ENCODE results near the gene MAGI2. TPM values are rescaled to one million over a fixed set of nuclear protein-coding genes. Genes with fewer than 3 reads are reported as not detected.

The MAGI2 gene
- total and polyA plus RNA-seq, 2 of the 13 experiments (the other 11 are each of a cell fraction or from before 2014, with no cell fraction given): 1.5 to 3.8 TPM

DNA sequence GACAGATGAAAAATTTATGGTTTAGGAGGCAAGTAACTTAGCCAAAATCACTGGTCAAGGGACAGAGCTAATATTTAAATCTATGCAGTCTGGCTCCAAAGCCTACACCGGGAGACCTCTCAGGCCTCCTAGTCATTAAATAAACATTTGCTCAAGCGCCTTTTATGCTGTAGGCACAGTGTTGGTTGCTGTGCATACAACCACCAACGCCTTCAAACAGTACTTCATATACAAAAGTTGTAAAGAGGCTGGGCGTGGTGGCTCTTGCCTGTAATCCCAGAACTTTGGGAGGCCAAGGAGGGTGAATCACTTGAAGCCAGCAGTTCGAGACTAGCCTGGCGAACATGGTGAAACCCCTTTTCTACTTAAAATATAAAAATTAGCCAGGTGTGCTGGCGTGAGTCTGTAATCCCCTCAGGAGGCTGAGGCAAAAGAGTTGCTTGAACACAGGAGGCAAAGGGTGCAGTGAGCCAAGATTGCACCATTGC lies 159.8 kb downstream of the MAGI2 start (continued):
- TF ChIP-seq, protein P1, sequence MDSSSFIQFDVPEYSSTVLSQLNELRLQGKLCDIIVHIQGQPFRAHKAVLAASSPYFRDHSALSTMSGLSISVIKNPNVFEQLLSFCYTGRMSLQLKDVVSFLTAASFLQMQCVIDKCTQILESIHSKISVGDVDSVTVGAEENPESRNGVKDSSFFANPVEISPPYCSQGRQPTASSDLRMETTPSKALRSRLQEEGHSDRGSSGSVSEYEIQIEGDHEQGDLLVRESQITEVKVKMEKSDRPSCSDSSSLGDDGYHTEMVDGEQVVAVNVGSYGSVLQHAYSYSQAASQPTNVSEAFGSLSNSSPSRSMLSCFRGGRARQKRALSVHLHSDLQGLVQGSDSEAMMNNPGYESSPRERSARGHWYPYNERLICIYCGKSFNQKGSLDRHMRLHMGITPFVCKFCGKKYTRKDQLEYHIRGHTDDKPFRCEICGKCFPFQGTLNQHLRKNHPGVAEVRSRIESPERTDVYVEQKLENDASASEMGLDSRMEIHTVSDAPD (CRISPR knock-in tag; IDR thresholded peaks at IDR 0.05): peak; percentile 86
- TF ChIP-seq, protein P2, sequence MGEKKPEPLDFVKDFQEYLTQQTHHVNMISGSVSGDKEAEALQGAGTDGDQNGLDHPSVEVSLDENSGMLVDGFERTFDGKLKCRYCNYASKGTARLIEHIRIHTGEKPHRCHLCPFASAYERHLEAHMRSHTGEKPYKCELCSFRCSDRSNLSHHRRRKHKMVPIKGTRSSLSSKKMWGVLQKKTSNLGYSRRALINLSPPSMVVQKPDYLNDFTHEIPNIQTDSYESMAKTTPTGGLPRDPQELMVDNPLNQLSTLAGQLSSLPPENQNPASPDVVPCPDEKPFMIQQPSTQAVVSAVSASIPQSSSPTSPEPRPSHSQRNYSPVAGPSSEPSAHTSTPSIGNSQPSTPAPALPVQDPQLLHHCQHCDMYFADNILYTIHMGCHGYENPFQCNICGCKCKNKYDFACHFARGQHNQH (CRISPR knock-in tag; IDR thresholded peaks at IDR 0.05): peak; percentile 78; the same call in 1 of the 2 replicates
- TF ChIP-seq ZNF296 (CRISPR knock-in tag; conservative IDR thresholded peaks at IDR 0.05) (no peak), HDAC2 (CRISPR knock-in tag; IDR thresholded peaks at IDR 0.05) (peak; percentile 51; the same call in 1 of the 2 replicates), HOXA7 (CRISPR knock-in tag; IDR thresholded peaks at IDR 0.05) (no peak), ZNF619 (CRISPR knock-in tag; IDR thresholded peaks at IDR 0.05) (no peak), ZNF224 (CRISPR knock-in tag; IDR thresholded peaks at IDR 0.05) (no peak), TBP (CRISPR knock-in tag; IDR thresholded peaks at IDR 0.05) (no peak), NAIF1 (CRISPR knock-in tag; IDR thresholded peaks at IDR 0.05; ENCODE audit: borderline replicate concordance) (no peak), SAFB2 (CRISPR knock-in tag; IDR thresholded peaks at IDR 0.05; ENCODE audit: borderline replicate concordance, low read depth) (no peak), ZNF614 (CRISPR knock-in tag; IDR thresholded peaks at IDR 0.05; ENCODE audit: borderline replicate concordance) (0 out of 2 replicates have a peak, but pooled peaks have one; percentile 19), ZNF326 (CRISPR knock-in tag; IDR thresholded peaks at IDR 0.05; ENCODE audit: borderline replicate concordance) (no peak), ZNF263 (CRISPR knock-in tag; IDR thresholded peaks at IDR 0.05) (no peak), SP5 (CRISPR knock-in tag; IDR thresholded peaks at IDR 0.05; ENCODE audit: borderline replicate concordance, low read depth) (peak; percentile 16; the same call in 1 of the 2 replicates), KLF13 (CRISPR knock-in tag; IDR thresholded peaks at IDR 0.05) (no peak), TBX2 (CRISPR knock-in tag; IDR thresholded peaks at IDR 0.05; ENCODE audit: borderline replicate concordance) (peak; percentile 78), ERF (CRISPR knock-in tag; IDR thresholded peaks at IDR 0.05) (0 out of 2 replicates have a peak, but pooled peaks have one; percentile 30), SOX13 (IDR thresholded peaks at IDR 0.05) (no peak), SOX13 (CRISPR knock-in tag; conservative IDR thresholded peaks at IDR 0.05 in 1 of 2, IDR thresholded peaks at IDR 0.05 in 1 of 2) (peak in 1 of 2 experiments; percentile 51; a peak in 1 of 4 replicates)
- TF ChIP-seq, protein P3, sequence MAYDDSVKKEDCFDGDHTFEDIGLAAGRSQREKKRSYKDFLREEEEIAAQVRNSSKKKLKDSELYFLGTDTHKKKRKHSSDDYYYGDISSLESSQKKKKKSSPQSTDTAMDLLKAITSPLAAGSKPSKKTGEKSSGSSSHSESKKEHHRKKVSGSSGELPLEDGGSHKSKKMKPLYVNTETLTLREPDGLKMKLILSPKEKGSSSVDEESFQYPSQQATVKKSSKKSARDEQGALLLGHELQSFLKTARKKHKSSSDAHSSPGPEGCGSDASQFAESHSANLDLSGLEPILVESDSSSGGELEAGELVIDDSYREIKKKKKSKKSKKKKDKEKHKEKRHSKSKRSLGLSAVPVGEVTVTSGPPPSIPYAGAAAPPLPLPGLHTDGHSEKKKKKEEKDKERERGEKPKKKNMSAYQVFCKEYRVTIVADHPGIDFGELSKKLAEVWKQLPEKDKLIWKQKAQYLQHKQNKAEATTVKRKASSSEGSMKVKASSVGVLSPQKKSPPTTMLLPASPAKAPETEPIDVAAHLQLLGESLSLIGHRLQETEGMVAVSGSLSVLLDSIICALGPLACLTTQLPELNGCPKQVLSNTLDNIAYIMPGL (CRISPR knock-in tag; IDR thresholded peaks at IDR 0.05; ENCODE audit: borderline replicate concordance in 1 of 2, low read depth in 1 of 2): no peak
- TF ChIP-seq, protein P4, sequence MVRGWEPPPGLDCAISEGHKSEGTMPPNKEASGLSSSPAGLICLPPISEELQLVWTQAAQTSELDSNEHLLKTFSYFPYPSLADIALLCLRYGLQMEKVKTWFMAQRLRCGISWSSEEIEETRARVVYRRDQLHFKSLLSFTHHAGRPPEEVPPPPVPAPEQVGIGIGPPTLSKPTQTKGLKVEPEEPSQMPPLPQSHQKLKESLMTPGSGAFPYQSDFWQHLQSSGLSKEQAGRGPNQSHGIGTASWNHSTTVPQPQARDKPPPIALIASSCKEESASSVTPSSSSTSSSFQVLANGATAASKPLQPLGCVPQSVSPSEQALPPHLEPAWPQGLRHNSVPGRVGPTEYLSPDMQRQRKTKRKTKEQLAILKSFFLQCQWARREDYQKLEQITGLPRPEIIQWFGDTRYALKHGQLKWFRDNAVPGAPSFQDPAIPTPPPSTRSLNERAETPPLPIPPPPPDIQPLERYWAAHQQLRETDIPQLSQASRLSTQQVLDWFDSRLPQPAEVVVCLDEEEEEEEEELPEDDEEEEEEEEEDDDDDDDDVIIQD (CRISPR knock-in tag; IDR thresholded peaks at IDR 0.05; ENCODE audit: low read depth): 0 out of 2 replicates have a peak, but pooled peaks have one; percentile 15
- TF ChIP-seq, protein P5, sequence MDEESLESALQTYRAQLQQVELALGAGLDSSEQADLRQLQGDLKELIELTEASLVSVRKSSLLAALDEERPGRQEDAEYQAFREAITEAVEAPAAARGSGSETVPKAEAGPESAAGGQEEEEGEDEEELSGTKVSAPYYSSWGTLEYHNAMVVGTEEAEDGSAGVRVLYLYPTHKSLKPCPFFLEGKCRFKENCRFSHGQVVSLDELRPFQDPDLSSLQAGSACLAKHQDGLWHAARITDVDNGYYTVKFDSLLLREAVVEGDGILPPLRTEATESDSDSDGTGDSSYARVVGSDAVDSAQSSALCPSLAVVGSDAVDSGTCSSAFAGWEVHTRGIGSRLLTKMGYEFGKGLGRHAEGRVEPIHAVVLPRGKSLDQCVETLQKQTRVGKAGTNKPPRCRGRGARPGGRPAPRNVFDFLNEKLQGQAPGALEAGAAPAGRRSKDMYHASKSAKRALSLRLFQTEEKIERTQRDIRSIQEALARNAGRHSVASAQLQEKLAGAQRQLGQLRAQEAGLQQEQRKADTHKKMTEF (CRISPR knock-in tag; IDR thresholded peaks at IDR 0.05): 0 out of 2 replicates have a peak, but pooled peaks have one; percentile 43
